ENCODE measurements around the gene MYBPHL. TPM values are rescaled to one million over a fixed set of nuclear protein-coding genes. Genes with fewer than 3 reads are reported as not detected.
A peak's percentile ranks its signal among the peaks of the same experiment; 100 is the strongest.

The MYBPHL gene
- total and polyA plus RNA-seq, 4 donors = 0.34 to 3.3 (median 1.4) TPM

GRCh38 chr1:109247401-109248365 is 59.1 kb downstream of the MYBPHL start:
- Histone ChIP-seq H3K9ac (ENCODE audit: insufficient read depth in 1 of 2, low read length in 2 of 2) (no peak overlapping the region), H3K36me3 (ENCODE audit: control insufficient read depth in 4 of 4, insufficient read depth in 4 of 4, low read length in 4 of 4) (no peaks in the 10 kb centered on the region), H3K9me3 (ENCODE audit: control insufficient read depth in 4 of 4, insufficient read depth in 3 of 4, low read length in 3 of 4) (no peaks in the 10 kb centered on the region), H3K27ac (ENCODE audit: low read depth in 1 of 2, low read length in 1 of 2) (no peak overlapping the region), H3K27me3 (ENCODE audit: control insufficient read depth in 3 of 3, insufficient read depth in 3 of 3, low read length in 2 of 3) (no peaks in the 10 kb centered on the region), H3K4me3 (no peak overlapping the region), H3K4me1 (ENCODE audit: control insufficient read depth in 5 of 5, insufficient read depth in 5 of 5, low read length in 5 of 5) (peaks cover 0 to 12% (median 0%) of the 10 kb centered on the region in 5 donors)
- 92 to 94% methylated on average over 8 of the region's 8 CpGs for WGBS, 2 donors
- ATAC-seq (ENCODE audit: insufficient read depth, low FRiP score) (no peak), DNase-seq (peak in 1 of 3 donors; percentile 8)
- TF ChIP-seq CTCF (IDR thresholded peaks at IDR 0.05; ENCODE audit: control extremely low read depth, extremely low read depth) = no peak

- TF ChIP-seq CTCF (IDR thresholded peaks at IDR 0.05; ENCODE audit: control extremely low read depth, extremely low read depth) = no peak
- 89 to 93% methylated on average over 7 of the region's 7 CpGs for WGBS, 2 donors
Measured at GRCh38 chr1:109246141-109246551, 60.7 kb downstream of the MYBPHL start.

GRCh38 chr1:109243860-109244552 is 62.8 kb downstream of the MYBPHL start:
- H3K4me1 ChIP-seq (ENCODE audit: control insufficient read depth in 5 of 5, insufficient read depth in 5 of 5, low read length in 5 of 5) = peaks cover 0 to 29% (median 5%) of the 10 kb centered on the region in 5 donors
- DNase-seq = no peak

More at GRCh38 chr1:109246141-109246551, 60.7 kb downstream of the MYBPHL start:
- Histone ChIP-seq H3K4me1 (ENCODE audit: control insufficient read depth in 5 of 5, insufficient read depth in 5 of 5, low read length in 5 of 5) (peaks cover 0 to 27% (median 5%) of the 10 kb centered on the region in 5 donors), H3K9me3 (ENCODE audit: control insufficient read depth in 4 of 4, insufficient read depth in 3 of 4, low read length in 3 of 4) (no peaks in the 10 kb centered on the region), H3K4me3 (no peak overlapping the region), H3K36me3 (ENCODE audit: control insufficient read depth in 4 of 4, insufficient read depth in 4 of 4, low read length in 4 of 4) (no peaks in the 10 kb centered on the region), H3K27me3 (ENCODE audit: control insufficient read depth in 3 of 3, insufficient read depth in 3 of 3, low read length in 2 of 3) (no peaks in the 10 kb centered on the region), H3K9ac (ENCODE audit: insufficient read depth in 1 of 2, low read length in 2 of 2) (no peak overlapping the region), H3K27ac (ENCODE audit: low read depth in 1 of 2, low read length in 1 of 2) (no peak overlapping the region)
- DNase-seq = no peak
- no peak for ATAC-seq (ENCODE audit: insufficient read depth, low FRiP score)

More at GRCh38 chr1:109243860-109244552, 62.8 kb downstream of the MYBPHL start:
- Histone ChIP-seq H3K36me3 (ENCODE audit: control insufficient read depth in 4 of 4, insufficient read depth in 4 of 4, low read length in 4 of 4) (peaks cover 0 to 6% (median 0%) of the 10 kb centered on the region in 4 donors), H3K4me3 (no peak overlapping the region), H3K27ac (ENCODE audit: low read depth in 1 of 2, low read length in 1 of 2) (no peak overlapping the region), H3K9ac (ENCODE audit: insufficient read depth in 1 of 2, low read length in 2 of 2) (no peak overlapping the region), H3K9me3 (ENCODE audit: control insufficient read depth in 4 of 4, insufficient read depth in 3 of 4, low read length in 3 of 4) (no peaks in the 10 kb centered on the region), H3K27me3 (ENCODE audit: control insufficient read depth in 3 of 3, insufficient read depth in 3 of 3, low read length in 2 of 3) (no peaks in the 10 kb centered on the region)
- WGBS, 2 donors = 83 to 88% methylated on average over 8 of the region's 8 CpGs
- no peak for ATAC-seq (ENCODE audit: insufficient read depth, low FRiP score)
- TF ChIP-seq CTCF (IDR thresholded peaks at IDR 0.05; ENCODE audit: control extremely low read depth, extremely low read depth) = no peak
